ENCODE results near the gene TMEM178B.

DNA sequence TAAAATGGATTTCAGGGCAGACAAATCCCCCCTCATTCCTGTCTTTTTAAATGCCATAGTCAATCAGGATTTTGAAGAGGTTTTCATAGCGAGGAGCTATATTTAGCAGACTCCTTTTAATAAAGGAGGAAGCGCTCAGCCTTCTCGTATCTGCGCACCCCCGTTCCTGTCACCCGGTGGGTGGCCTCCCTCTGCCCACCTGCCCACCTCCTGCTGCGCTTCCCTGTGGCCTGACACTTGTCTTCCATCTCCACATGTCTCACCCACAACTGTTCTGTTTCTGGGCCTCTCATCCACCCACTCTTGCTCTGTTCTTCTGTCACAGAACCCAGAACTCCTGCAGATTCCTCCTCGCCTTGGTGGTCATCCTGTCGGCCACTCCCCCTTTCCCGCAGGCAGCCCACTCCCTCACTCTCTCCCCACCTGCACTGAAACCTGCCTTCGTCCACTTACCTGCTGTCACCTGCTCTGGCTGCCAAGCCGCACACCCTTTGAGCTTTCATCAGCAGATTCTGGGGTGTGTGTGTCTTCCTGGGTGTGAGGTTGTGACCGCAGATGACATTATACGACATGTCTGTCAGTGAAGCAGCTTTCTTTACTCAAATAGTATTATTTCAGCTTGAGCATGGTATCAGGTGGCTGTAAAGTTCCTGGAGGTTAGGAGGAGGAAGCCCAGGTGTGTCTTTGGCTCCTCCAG is 313.8 kb downstream of the TMEM178B start:
- TF ChIP-seq, protein P1, sequence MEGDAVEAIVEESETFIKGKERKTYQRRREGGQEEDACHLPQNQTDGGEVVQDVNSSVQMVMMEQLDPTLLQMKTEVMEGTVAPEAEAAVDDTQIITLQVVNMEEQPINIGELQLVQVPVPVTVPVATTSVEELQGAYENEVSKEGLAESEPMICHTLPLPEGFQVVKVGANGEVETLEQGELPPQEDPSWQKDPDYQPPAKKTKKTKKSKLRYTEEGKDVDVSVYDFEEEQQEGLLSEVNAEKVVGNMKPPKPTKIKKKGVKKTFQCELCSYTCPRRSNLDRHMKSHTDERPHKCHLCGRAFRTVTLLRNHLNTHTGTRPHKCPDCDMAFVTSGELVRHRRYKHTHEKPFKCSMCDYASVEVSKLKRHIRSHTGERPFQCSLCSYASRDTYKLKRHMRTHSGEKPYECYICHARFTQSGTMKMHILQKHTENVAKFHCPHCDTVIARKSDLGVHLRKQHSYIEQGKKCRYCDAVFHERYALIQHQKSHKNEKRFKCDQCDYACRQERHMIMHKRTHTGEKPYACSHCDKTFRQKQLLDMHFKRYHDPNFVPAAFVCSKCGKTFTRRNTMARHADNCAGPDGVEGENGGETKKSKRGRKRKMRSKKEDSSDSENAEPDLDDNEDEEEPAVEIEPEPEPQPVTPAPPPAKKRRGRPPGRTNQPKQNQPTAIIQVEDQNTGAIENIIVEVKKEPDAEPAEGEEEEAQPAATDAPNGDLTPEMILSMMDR (IDR thresholded peaks at IDR 0.05) = no peak
- TF ChIP-seq POLR2A (IDR thresholded peaks at IDR 0.05) (no peak), EP300 (IDR thresholded peaks at IDR 0.05) (no peak)

Measured in ovary (tissue), 3 donors.